AG04449 (cell line): ENCODE data around the gene PFN1.

Experiments used
- CTCF ChIA-PET: fragments of 350-600 bp; formaldehyde crosslinking; extraction: SDS; loops from one replicate; lab custom pipeline; 2021; ENCODE audit warnings: antibody characterized with exemption; lab: Yijun Ruan, JAX
- POLR2A ChIA-PET: fragments of 400-600, 350-600 bp; formaldehyde crosslinking; extraction: SDS; loops from one replicate; lab custom pipeline; 2020; ENCODE audit warnings: antibody characterized with exemption, inconsistent platforms; lab: Yijun Ruan, JAX
- DNase-seq: peaks from one replicate; pipeline ENCODE4 v3.0.0-alpha.2; 2010; ENCODE audit warnings: low read depth, low spot score
- H3K4me3 ChIP-seq: 2 replicates; pipeline ENCODE4 v1.5.1; 2011; ENCODE audit warnings: low read depth, mild to moderate bottlenecking, control low read depth, low read length
- CTCF ChIP-seq: IDR thresholded peaks from one replicate; pipeline ENCODE4 v1.5.1; 2011; ENCODE audit warnings: mild to moderate bottlenecking, moderate library complexity, low read length, control low read depth, inconsistent platforms; ENCODE audit not compliant: insufficient read depth; ENCODE audit errors: missing control alignments

Gene PFN1

DNA sequence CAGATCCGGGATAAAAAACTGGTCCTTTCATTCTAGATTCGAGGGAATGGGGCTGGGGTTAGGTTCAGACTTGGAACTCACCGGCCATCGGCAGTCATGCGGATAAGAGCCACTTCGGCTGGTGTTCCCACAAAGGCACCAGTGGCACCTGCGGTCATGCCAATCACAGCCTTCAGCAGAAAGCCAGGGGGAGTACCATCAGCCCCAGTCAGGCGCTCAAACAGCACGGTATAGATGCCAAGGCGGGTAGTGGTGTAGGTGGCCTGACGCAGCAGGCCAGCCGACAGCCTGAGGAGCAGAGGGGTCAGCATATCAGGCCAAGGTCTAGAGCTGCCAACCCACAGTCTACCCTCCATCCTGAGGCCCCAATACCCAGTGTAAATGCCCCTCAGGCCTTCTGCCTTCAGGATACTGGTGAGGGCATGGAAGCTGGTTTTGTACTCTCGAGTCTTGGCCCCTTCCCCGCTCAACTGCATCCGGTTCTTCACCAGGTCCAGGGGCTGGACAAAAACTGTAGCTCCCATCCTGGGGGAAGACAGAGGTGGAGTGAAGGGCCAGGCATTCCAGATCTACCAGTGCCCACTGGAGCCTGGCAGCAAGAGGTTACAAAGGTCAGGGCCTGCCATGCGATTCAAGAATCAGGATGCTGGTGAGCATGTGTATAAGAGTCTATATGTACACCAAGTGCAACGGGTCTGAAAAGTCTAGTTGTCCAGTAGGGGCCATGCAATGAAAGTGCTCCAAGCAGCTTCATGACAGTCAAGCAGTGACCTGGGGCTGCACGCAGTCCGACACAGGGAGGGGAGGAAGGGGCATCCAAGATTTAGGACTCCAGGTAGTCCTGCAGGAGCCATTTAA lies 9.4 kb downstream of the PFN1 start:
- TF ChIP-seq CTCF, result no peak
- POLR2A ChIA-PET, result interaction anchor here (1.2 to 4.0 kb wide), 5 partner anchors 12 to 59 kb away, joined by 6 to 61 read pairs (median 7); partner anchors contain the start of genes CAMTA2, ENO3, INCA1 and KIF1C
- CTCF ChIA-PET, result interaction anchor here (0.8 to 1.7 kb wide), 4 partner anchors 20 to 48 kb away, joined by 3 to 8 read pairs (median 4); no protein-coding TSS in a partner anchor

GRCh38 chr17:4938069-4938491 lies 10.2 kb downstream of the PFN1 start:
- peak overlapping the region; percentile 92 for H3K4me3 ChIP-seq
- ChIA-PET CTCF (interaction anchor here (2.7 kb wide), 1 partner anchor 29 kb away, joined by 11 read pairs; no protein-coding TSS in a partner anchor), POLR2A (no interaction called here)
- DNase-seq, result no peak
- TF ChIP-seq CTCF, result no peak

More for the DNA sequence above, 9.4 kb downstream of the PFN1 start:
- H3K4me3 ChIP-seq, result peak overlapping the region; percentile 92
- no peak for DNase-seq

DNA sequence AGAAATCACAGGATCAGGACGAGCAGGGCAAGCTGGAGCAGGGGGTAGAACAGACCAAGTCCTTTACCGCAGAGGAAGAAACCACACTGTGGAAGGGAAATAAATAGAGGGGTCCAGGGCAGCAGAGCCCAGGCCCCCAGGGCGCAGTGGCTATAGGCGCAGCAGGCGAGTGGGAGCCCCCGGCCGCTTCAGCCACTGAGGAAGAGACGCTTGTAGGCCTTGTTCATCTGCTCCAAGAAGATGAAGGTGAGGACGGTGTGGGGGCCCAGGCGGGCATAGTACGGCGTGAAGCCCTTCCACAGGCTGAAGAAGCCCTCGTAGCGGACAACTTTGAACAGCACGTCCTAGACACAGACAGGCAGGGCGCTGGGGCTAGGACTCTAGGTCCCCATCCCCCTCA lies 10.8 kb downstream of the PFN1 start:
- POLR2A ChIA-PET, result no interaction called here
- CTCF ChIA-PET, result interaction anchor here (1.0 to 2.7 kb wide), 2 partner anchors 18 to 28 kb away, joined by 3 to 11 read pairs; no protein-coding TSS in a partner anchor
- TF ChIP-seq CTCF, result no peak
- H3K4me3 ChIP-seq, result no peak overlapping the region
- no peak for DNase-seq

DNA sequence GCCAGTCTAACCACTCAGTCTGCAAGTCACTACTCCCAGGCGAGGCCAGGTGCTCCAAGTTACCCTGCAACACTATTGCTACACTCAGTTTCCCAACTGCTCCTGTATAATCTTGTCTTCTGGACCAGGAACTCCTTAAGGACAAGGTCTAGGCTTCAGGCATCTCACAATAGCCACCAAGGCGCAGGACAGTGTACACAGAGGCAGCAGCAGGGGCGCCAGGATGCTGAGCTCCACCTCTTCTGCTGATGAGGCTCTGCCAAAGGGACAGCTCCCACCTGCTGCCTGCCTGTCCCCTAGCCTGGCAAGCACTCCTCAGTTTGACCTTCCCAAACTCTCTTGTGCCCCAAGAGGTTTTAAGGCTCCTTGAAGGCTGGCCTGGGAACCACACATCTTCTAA lies 11.9 kb downstream of the PFN1 start:
- no peak for TF ChIP-seq CTCF
- DNase-seq, result no peak
- ChIA-PET POLR2A (no interaction called here), CTCF (interaction anchor here (1.0 to 2.7 kb wide), 2 partner anchors 17 to 27 kb away, joined by 3 to 11 read pairs; no protein-coding TSS in a partner anchor)
- no peak overlapping the region for H3K4me3 ChIP-seq

GRCh38 chr17:4935650-4936049 lies 12.7 kb downstream of the PFN1 start:
- DNase-seq, result no peak
- CTCF ChIA-PET, result interaction anchor here (2.7 kb wide), 1 partner anchor 26 kb away, joined by 11 read pairs; no protein-coding TSS in a partner anchor
- POLR2A ChIA-PET, result no interaction called here
- H3K4me3 ChIP-seq, result no peak overlapping the region
- TF ChIP-seq CTCF, result no peak
